Endometrium (tissue), 2 donors: ENCODE results near the gene STK11IP.

Experiments
- FAIRE-seq: peaks from 2 replicates; lab custom pipeline; 2012; peaks lifted over from hg19 to GRCh38; lab: Jason Lieb, UNC
- donor health status: control.
- donor health status: control.

The STK11IP gene

DNA sequence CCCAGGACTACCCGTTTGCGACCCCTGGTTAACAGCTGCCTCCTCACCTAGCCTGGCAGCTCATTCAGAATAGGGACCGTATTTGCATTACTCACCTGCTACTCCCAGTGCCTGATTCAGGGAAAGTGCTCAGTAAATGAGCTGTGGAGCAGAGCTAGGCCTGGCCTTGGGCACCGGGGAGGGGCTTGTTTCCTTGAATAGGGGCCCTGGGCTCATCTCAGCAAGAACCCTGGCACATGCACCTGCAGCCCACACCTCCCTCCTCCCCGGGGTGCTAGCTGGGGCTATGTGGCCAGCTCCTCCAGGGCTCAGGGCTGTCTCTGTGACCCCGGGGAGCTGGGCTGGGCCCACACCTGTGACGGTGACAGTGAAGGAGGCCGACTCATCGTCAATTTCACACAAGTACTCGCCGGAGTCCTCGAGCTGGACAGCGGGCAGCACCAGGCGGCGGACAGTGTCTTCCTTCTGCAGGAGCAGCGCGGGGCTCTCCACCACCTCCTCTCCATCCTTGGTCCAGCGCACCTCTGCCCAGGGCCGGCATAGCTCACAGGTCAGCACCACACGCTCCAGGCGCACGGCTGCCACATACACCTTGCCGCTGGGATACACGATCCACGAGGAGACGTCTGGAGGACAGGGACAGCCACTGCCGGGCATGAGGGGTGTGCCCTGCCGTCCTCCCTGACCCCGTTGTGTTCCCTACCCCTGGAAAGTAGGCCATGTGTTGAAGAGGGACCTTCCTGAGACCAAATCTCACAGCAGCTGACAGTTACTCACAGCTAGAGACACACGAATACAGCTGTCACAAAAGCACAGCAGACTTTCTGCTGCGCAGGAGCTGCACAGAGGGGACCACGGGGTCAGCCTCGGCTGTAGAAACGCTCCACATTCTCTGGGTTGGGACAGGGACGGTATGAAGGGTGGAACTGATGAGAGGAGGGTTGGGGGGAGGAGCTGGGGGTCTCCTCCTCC is 35.3 kb upstream of the STK11IP start:
- FAIRE-seq: no peak

GRCh38 chr2:219563271-219563928 is 34.3 kb upstream of the STK11IP start:
- FAIRE-seq: no peak

DNA sequence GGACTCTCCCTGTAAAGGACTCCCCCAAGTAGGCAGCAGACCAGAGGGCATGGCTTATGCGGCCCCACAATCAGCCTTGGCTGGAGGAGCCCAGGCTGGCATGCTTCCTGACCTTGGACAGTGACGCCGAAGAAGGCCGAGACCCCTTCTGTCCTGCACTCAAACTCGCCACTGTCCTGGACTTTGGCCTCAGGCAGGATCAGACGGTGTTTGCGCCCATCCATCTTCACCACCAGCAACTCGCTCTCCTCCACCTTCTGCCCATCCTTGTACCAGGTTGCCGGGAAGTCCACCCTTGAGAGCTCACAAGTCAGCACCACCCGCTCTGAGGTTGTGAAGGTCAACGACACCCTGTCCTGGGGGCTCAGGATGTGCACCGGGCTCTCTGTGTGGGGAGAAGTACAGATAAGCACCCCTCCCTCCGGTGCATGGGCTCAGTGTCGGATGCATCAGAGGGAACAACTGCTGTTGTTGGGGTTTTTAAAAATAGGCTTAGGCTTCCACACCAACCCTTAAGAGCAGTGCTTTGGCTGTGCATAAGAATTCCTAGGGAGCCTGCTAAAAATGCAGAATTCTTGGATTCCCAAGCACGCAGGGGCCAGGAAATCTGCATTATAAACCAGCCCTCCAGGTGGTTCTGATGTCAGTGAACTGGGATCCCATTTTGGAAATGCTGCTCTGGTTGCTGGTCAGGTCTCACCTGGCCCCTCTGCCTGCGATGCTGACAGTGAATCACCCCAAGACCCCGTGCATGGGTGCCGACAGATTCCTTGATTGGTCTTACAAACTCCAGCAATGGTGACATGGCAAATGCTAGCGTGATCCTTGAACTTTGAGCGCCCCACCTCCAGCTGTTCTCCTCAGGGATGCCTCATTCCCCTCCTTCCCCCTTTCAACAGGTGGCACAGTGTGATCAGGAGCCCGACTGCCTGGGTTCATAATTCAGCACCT is 32.3 kb upstream of the STK11IP start:
- FAIRE-seq: no peak

- FAIRE-seq: no peak
These were observed 31.0 kb upstream of the STK11IP start for GRCh38 chr2:219566640-219567039.

- FAIRE-seq: no peak
These were observed 30.5 kb upstream of the STK11IP start for GRCh38 chr2:219567131-219567530.

DNA sequence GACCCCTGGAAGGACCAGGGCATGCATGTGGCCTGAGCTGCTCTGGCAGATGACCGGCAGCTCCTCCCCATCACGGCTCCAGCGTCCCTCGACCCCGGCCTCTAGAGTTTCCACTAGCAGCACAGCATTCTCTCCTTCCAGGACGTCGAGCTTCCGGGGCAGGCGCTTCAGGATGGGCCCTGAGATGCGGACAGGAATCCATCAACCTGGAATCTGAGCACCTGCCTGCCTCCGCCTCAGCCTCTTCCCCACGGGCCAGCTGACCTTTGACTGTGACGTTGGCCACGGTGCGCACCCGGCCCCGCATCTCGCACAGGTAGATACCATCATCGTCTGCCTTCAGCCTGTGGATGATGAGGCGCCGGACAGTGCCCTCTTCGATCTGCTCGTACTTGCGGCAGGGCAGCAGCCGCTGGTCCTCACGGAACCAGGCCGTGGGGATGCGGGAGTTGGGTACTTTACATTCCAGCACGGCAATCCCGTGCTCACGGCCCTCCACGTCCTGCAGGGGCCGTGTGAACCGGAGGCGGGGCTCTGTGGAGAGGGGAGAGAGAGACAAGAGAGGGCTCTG is 29.8 kb upstream of the STK11IP start:
- no peak for FAIRE-seq

GRCh38 chr2:219569041-219569440 is 28.6 kb upstream of the STK11IP start:
- FAIRE-seq: no peak

GRCh38 chr2:219569635-219570034 is 28.0 kb upstream of the STK11IP start:
- no peak for FAIRE-seq

- no peak for FAIRE-seq
These were observed 27.3 kb upstream of the STK11IP start for GRCh38 chr2:219570194-219570923.

- no peak for FAIRE-seq
These were observed 26.7 kb upstream of the STK11IP start for GRCh38 chr2:219570924-219571310.

DNA sequence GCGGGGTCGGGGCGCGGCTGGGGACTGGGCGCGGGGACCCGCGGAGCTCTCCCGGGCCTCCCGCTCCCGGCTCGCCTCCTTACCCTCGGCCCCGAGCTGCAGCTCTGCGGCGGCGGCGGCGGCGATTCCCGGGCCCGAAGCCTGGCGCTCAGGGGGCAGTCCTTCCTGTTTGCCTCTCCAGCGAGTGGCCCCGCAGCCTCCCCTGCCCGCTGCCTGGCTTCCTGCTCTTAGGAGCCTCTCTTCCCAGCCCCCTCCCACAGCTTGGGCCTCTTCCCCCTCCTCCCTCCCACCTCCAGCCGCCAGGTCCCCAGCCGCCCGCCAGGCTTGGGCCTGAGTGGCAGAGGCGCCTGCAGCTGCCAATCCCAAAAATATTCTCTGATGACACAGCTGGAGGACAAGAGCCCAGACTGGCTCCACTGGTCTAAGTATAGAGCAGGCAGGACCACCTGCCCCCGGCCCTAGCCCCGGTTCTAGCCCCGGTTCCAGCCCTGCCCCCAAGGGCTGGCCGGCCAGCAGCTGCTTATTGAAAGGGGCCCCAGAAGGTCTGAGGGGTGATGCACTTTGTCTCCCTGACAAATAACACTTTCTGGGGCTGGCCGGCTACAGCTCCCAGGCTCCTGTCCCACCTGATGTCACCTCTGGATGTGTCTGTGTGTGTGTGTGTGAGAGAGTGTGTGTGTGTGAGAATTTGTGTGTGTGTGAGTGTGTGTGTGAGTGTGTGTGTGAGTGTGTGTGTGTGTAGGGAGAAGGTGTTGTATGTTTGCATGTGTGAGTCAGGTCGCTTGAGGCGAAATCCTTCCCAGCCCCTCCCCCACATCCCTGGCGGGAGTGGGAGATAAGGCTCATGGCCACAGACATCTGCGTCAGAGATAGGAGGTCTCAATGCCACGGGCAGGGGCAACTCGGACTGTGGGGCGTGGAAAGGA is 26.1 kb upstream of the STK11IP start, which contains the start of gene OBSL1:
Gene OBSL1, minus strand, starts transcription at position 229 of the 926 bp plus-strand sequence. CDS start 307 bp downstream, outside the sequence.
- FAIRE-seq: no peak

GRCh38 chr2:219572237-219573001 is 25.2 kb upstream of the STK11IP start, which contains the start of gene INHA:
Gene INHA, plus strand, starts transcription at chr2:219572310. Its CDS starts 65 bp downstream, at chr2:219572375.
- FAIRE-seq: no peak

- no peak for FAIRE-seq
These were observed 24.5 kb upstream of the STK11IP start for GRCh38 chr2:219573166-219573565.

- FAIRE-seq: no peak
These were observed 23.0 kb upstream of the STK11IP start for GRCh38 chr2:219574484-219575311.

DNA sequence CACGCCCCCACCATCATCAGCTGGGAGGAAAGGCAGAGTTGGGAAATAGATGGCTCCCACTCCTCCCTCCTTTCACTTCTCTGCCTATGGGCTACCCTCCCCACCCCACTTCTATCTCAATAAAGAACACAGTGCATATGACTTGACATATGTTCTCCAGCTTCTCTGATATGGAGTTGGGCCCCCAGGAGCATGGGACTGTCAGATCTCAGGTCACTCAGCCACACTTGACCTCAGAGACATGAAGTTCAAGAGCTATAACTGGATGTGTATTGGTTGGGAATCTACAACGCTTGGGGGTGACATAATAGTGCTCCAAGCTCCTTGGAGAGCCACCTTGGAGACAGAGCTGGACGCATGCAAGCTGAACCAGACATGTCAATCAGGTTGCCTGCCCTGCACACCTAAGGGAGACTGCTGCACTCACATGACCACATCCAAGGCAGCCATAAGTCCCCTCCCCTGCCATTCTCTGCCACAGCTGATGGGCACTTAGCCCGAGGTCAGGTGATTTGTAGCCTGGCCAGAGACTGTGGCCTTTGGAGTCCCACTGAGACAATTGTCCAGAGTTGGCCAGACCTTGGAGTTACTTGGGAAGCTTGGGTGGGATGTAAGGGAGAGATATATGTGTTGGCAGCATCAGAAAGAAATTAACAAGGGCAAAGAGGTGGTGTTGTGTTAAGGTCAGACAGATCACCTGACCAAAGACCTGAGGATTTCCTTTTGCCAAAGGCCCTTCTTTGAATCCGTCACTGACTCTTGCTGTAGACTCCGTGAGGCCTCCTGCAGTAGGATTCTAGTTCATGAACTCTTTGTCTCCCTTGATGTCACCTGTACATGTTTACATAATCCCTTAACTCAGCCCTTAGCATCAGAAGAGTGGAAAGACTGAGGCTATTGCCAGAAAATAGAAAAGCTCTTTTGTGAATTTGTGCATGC is 21.8 kb upstream of the STK11IP start:
- FAIRE-seq: no peak

DNA sequence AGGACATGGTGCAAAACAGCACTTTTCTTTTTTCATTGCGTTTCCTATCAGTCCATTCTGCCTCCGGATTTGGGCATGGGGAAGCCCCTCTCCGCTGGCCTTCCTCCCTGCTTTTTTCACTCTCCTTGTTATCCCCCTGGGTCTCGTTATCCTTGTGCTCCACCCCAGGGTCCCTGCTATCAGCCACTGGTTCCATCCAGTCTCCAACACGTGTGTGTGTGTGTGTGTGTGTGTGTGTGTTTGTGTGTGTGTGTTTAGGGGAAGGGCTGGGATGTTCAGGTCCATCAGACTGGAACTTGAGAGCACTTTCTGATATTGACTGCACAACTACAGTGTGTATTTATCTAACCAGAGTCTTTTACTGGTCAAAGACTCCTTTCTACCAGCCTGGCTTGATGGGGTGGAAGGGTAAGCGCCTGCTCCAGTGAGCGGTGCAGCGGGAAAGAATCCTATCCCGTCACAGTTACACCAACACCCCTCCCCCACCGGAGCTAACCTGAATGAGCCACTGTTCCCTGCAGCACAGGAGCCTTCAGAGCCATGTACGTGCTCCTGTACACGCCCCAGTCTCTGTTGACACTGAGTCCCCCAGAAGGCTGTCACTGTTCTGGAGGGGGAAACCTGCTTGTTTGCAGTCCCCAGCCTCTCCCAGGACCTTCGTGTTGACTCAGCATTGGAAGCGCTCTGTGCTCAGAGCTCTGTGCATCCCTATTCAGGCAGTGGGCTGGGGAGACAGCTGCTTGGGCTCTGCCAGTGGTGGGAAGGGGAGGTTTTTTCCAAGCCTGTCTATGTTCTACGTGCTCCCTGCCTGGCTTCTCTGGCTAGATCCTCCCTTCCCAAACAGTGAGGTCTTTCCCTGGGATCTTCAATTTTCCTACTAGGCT is 20.9 kb upstream of the STK11IP start:
- FAIRE-seq: no peak
